SW 1271 (cell line): Measurements from ENCODE around the gene GTSF1L.
"Not testable (repeated sequence)": the region's sequence is repeated elsewhere in the genome, so short reads cannot be mapped to it uniquely, and the experiment has no call there.

Experiments used
- DNase-seq, 2 experiments: peaks; one replicate each; lab custom pipeline; 2025; lab: John Stamatoyannopoulos, UW

The GTSF1L gene

DNA sequence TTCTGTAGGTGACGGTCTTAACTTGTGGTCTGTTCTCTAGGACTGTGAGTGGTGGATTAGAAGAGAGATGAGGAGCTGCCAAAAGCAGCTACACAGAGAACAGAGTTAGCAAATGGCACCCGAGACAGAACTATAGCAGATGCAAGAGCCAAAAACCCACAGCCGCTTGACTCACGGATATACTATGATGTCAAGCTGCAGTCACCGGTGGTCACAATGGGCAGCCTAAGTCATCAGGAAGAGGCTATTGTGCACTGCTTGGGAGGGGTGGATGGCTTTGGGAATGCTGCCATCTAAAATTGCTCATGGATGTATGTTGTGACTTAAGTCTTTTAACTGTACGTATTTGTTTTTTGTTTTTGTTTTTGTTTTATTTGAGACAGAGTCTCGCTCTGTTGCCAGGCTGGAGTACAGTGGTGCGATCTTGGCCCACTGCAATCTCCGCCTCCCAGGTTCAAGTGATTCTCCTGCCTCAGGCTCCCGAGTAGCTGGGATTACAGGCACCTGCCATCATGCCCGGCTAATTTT is at the start of gene GTSF1L:
Gene GTSF1L, minus strand, starts transcription at position 192 of the 528 bp plus-strand sequence. CDS start 308 bp downstream, outside the sequence.
- DNase-seq, result no peak

DNA sequence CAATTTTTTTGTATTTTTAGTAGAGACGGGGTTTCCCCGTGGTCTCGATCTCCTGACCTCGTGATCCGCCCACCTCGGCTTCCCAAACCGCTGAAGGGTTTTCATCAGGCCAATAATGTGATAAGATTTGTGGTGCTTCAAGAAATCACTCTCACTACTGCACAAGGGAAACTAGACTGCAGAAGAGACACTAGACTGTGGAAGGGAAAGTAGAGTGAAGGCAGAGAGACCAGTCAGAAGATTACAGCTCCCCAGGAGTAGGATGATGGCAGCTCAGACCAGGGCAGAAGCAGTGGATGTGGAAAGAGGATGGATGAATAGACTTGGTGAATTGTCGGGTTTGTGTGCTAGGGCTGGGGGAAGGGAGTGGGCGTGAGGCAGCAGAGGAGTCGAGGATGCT is 48.0 kb upstream of the GTSF1L start:
- no peak for DNase-seq

DNA sequence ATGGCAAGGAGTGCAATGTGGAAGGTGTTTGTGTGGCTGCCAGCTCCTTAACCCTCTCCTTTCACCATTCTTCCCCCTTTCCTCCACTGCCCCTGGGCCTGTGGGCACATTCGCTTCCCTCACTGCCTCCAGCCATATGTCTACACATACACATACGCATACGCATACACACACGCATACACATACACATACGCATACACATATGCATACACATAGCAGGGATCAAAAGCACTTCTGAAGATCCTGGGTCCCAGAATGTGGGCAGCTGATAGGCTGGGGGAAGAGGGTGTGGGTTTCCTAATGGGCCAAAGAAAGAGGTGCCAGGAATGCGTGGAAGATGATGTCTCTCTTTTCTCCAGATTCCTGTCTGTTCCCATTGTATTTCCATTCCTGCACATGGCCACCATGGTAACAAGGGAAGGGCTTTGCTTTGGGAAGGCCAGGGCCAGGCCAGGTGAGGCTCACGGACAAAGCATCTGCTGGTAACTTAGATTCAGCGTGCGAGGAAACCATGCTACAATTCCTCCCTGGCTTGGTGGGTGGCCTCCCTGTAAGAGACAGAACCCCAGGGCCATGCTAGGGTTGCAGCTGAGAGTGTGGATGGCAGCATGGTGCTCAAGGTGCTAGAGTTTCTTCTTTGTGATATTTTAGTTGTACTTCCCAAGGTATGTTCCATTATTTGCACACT is 44.8 kb upstream of the GTSF1L start:
- no peak for DNase-seq

DNA sequence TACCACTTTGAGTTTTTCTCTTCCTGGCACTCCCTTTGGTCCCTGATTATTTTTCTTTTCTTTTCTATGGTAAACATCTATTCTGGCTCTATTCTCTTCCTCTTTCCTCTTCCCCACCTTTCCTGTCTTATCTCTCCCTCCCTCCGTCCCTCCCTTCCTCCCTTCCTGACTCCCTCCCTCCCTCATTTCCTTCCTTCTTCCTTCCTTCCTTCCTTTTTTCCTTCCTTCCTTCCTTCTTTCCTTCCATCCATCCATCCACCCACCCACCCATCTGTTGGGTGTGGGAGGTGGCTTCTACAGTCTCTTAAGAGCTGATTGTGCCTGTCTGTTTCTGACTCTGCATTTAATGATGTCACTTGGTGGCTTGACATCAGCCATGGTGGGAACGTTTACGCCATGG is 43.5 kb upstream of the GTSF1L start:
- DNase-seq, result no peak

DNA sequence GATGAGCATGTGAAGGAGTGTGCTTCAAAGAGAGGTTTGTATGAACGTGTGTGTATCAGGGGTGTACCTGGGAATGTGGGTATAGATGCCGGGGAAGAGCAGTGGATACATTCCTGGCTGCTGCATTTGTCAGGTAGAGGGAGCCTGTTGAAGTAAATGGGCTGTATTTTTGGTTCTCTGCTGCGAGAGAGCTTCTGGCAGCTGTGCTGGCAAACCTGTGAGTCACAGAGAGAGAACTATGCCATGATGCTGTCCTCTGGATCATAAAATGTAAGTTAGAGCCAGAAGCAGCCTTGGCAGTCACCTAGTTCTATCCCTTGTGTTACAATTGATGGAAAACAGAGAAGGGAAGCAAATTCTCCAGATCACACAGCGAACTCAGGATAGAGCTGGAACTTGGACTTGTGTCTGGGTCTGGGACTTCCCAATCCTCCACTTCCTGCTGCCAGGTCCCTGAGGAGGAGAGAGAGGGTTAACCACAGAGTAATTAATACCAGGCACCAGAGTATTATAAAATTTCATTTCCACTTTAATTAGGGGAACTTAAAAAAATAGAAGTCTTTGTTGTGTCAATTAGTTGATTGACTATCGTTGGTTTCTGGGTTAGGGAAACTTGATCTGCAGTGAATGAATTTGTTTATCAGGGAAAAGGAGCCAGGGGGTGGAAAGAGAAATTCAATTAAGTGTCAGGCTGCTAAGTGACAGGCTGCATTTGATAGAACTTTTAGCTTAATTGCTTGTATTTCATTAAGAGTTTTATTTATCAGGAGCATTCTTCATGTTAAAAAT is 41.1 kb upstream of the GTSF1L start:
- no peak for DNase-seq

DNA sequence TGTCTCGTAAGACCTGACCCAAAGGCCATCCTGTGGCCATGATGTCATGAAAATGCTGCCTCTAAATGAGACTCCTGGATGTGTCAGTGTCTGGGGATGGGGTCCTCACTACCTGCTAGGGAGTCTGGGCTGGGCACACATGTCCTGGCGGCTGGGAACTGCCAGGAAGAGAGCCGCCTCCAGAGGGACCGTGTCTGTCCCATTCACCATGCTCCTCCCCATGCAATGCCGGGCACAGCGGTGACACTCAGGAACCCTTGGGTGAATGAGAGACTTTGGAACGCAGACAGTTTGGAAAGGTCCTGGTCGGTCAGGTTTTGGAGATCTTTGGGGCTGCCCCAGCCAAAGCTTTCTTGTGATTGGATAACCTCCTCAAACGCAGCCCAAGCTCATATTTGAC is 40.1 kb upstream of the GTSF1L start:
- no peak for DNase-seq

DNA sequence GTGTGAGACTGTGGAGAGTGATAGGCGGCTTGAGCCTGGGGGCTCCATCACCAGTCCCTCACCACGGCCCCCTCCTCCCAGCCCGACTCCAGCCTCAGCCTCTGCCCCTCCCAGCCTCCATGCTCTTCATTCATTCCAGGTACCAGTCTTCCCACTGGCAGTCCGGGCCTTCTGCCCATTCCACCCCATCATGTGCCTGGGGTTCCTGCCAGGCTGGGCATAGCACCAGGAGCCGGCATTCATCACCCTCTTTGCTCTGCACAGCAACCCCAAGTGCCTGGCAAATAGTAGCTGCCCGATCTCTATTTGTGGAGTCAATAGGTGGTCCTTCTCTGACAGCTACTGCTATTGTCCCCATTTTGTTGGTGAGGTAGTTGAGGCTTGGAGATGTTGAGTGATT is 39.6 kb upstream of the GTSF1L start:
- no peak for DNase-seq

DNA sequence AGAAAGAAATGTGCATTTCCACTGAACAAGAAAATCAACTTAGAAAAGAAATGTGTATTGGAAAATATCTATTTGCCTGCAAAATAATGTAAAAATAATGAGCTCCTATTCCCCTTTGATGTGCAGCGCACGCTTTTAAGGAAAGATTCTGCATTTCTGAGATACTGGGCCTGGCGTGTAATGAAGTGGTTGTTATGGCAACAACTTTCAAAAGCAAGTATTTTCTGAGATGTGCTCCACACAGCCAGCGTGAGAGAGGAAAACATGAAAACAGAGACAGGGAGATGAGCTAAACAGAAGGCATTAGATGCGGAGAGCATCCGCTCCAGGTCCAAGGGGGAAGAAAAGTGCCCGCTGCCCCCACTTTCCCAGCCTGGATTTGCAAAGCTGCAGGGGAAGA is 39.1 kb upstream of the GTSF1L start:
- DNase-seq, result no peak

DNA sequence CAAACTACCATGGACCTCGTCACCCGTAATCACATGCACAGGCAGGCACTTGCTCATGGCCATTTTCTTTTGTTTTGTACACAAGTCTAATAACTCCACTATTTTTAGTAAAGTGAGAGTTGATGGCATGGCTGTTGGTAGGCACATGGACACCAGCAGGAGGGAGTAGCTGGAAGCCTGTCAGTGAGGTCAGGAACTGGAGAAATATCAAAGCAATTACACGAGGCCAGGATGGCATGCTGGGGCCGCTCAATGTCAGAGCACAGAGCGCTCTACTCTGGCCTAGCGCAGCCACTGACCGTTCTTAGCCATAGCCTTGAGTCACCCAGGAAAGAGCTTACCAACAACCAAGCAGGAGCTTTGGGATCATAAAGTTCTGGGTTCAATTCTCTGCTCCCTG is 36.1 kb upstream of the GTSF1L start:
- DNase-seq, result no peak

DNA sequence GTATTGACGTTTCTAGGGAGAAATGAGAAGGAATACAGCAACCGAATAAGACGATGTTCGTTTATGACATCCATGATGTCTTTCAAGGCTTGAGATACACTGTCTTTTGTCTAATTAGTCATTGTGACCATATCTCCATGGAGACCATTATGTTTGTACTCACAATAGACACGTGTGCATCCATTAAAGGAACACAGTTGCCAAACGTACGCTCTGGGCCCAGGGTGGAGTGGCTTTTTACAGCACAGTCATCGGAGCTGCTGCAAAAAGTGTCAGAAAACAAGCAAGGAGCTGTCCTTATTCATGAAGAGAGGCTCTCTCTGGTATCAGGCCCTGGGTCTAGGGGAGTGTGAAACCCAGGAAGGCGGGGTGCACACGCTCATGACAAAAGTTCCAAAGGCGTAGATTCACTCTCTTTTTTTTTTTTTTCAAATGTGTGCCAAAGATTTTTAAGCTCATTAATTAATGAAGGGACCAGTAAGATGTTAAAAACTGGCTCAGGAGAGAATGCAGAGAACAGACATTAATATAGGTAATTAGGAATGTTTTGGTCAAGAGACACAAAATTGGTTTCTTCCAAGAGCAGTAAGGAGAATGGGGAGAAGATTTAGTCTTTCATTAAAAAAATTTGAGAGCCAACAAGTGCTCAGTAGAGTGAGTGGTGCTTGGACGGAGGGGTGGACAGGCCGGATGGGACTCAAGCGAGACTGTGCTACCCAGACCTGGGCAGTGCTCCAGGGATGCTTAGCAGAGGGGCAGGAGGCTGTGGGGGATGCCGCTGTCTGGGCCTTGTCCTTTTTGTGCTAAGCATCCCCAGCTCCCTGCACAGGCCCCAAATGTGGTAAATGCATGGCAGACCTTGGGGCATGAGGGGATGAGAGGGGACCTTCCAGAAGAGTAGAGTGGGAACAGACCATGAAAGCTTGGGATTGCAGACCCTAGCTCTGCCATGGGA is 34.9 kb upstream of the GTSF1L start:
- DNase-seq, result no peak

DNA sequence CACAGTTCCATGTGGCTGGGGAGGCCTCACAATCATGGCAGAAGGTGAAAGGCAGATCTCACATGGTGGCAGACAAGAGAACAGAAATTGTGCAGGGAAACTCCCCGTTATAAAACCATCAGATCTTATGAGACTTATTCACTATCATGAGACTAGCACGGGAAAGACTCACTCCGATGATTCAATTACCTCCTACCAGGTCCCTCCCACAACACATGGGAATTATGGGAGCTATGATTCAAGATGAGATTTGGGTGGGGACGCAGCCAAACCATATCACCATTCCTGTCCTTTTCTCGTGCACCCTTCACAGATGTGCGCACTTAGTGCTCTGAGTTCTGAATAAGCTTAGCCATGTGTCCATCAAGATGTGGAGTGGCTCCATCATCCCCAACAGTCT is 31.1 kb upstream of the GTSF1L start:
- not testable (repeated sequence) for DNase-seq

DNA sequence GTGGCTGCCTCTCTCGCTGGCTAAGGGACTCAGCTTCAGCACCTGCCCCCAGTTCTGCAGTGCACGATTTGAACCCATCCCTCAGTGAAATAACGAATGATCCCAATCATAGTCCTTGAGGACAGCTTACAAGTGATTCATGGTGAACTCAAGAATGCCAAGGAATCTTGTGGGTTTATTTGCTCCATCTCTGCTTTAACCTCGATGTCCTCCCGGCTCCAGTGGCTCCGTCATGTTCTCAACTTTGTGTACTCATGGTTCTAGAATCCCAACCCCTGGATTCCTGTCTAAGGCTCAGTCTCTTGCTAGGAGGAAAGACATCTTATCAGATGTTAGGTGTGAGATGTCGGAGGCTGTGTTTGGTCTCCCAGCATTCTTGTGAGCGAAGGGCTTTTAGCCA is 29.0 kb upstream of the GTSF1L start:
- no peak for DNase-seq

DNA sequence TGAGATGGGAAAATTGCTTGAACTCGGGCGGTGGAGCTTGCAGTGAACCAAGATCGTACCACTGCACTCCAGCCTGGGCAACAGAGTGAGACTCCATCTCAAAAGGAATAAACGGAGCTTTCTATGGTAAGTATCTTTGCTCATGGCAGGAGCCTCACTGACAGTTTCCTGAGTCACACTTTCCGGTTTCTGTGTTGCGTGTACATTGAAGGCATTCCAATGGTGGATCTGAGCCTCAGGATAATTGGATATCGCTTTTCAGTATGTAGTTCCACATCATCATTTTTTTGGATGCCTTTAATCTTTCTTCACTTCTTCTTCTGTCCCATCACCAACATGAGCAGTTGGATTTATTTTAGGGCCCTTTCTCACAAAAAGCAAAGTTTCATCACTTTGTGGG is 28.6 kb upstream of the GTSF1L start:
- DNase-seq, result no peak

DNA sequence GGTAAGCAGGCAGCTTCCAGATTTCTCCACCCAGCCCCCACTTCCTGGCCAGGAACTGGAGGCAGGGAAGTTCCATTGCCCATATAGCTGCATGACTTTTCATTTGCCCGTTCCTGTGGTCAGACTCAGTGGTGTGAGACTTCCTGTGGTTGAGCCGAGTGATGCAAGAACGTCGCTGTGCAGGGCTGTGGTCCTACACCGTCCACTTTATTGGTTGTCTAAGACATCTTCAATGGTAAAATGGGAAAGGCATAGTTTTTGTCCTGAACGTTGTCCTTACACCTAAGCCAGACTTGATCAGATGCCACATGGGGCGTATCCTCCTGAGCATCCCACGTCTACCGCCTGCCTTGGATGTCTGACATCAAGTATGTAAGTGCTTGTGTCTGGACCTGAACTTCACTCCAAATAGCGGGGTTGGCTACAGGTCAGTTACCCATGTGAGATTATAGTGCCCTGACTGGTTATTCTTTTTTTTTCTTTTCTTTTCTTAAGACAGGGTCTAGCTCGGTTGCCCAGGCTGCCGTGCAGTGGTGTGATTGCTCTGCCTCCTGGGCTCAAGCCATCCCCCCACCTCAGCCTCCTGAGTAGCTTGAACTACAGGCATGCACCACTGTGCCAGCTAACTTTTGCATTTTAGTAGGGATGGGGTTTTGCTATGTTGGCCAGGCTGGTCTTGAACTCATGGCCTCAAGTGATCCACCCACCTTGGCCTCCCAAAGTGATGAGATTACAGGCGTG is 25.9 kb upstream of the GTSF1L start:
- DNase-seq, result peak in 1 of 2 experiments; percentile 59

DNA sequence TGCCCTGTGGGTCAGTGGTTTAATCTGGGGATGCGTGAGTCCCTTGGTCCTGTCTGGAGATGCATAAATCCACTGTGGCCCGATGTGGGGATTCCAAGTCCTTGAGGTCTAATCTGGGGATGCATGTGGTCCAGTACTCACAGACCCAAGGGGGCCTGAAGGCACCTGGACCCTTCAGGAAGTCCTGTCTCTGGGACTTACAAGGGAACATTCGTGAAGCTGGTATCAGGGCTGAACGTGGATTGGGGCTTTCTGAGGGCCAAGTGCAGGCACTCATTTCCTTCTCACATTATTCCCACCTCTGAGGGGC is 25.2 kb upstream of the GTSF1L start:
- no peak for DNase-seq

DNA sequence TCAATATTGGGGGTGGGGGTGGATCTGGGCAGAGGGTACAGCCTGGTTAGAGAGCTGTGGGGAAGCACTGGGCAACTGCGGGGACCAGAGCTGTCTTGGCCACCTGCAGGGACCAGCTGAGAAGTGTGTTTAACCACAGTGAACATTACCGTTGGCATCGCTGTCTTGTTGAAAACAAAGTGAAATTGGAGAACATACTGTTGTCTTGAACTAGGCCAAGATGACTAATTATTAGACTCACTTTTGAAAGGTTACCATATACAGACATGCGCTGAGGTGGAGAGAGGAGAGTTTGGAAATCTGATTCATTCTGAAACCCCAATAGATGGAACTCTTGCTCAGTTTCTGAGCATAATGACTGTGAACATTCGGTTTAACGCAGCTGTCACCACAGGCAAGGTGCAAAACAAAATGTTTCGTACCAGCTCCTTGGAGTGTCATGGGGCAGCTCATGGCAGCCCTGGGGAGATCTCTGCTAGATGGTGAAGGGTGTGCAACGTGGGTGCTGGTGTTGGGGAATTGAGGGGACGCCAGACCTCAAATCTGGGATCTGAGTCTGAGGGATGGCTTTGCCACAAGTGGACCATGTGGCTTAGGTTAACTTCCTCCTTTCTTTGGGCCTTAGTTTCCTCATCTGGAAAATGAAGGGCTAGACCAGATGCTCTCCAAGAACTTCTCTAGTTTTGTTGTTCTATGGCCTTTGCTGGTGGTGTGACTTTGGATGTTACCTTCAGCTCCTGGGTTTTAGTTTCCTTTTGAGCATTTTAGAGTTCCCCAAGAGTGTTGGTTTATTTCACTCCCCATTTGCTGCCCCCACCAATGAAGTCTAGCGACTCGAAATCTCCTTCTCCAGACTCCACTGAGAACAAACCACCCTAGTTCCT is 24.6 kb upstream of the GTSF1L start:
- peak in 1 of 2 experiments; percentile 3 for DNase-seq

DNA sequence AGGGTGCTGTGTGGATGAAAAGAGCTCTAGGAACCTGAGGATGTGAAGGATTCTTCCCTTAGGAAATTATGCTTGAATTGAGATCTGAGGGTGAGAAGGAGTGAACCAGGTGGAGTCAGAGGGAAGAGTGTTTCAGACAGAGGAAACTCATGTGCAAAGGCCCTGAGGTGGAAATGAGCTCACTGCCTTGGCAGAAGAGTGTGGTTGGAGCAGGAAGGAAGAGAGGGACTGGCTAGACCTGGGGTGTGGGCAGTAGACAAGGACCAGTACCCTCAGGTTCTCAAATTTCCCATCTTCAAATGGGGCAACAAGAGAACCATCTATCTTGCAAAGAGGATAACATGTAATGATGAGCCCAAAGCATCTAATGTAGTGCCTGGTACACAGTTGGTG is 24.0 kb upstream of the GTSF1L start:
- DNase-seq, result no peak

DNA sequence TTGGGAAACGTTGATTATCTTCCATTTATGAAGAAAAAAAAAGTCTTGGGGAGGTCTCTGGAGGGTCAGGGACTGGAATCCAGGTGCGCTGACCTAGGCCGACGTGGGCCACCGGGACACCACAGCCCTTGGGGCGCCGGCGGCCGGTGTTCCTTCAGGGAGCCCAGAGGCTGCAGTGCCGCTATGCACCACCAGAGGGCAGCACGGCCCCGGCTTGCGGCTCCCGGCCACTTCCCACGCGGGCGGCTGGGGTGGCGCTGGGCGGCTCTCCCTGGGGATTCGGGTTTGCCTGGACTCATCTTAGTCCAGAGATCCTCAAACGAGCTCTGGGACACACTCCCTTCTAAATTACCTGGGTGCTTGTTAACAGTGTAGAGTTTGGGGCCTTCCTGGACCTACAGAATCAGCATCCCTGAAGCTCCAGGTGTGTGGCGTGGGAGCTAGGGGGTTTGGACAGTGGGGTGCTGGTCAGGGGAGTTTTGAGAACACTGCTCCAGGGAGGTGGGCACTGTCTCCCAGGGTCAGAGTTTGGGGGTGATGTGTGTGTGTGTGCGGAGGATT is 23.0 kb upstream of the GTSF1L start:
- peak in 1 of 2 experiments; percentile 56 for DNase-seq

DNA sequence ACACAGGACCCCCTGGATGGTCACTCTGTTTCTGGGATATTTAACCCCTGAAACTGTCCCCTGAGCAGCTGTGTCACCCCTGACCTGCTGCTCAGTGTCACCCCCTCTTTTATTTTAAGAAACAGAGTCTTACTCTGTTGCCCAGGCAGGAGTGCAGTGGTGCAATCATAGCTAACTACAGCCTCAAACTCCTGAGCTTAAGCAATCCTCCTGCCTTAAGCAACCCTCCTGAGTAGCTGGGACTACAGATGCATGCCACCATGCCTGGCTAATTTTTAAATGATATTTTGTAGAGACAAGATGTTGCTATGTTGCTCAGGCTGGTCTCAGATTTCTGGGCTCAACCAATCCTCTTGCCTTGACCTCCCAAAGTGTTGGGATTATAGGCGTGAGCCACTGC is 21.5 kb upstream of the GTSF1L start:
- no peak for DNase-seq
